NAMALWA (cell line): Measurements from ENCODE around the gene ATF7IP2.
"Not testable (repeated sequence)": the region's sequence is repeated elsewhere in the genome, so short reads cannot be mapped to it uniquely, and the experiment has no call there.

Experiments used
- DNase-seq: peaks from one replicate; pipeline ENCODE4 v3.0.0-alpha.2; 2015; ENCODE audit warnings: low spot score

Gene ATF7IP2

DNA sequence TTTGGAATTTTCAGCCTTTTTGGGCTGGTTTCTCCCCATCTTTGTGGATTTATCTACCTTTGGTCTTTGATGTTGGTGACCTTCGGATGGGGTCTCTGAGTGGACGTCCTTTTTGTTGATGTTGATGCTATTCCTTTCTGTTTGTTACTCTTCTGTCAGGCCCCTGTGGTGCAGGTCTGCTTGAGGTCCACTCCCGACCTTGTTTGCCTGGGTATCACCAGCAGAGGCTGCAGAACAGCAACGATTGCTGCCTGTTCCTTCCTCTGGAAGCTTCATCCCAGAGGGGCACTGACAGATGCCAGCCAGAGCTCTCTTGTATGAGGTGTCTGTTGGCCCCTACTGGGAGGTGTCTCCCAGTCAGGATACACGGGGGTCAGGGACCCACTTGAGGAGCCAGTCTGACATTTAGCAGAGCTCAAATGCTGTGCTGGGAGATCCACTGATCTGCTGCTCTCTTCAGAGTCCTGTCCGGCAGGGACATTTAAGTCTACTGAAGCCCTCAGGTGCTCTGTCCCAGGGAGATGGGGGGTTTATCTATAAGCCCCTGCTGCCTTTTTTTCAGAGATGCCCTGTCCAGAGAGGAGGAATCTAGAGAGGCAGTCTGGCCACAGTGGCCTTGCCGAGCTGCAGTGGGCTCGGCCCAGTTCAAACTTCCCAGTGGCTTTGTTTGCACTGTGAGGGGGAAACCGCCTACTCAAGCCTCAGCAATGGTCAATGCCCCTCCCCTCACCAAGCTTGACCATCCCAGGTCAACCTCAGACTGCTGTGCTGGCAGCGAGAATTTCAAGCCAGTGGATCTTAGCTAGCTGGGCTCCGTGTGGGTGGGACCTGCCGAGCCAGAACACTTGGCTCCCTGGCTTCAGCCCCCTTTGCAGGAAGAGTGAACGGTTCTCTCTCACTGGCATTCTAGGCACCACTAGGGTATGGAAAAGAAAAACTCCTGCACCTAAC is 66.6 kb downstream of the ATF7IP2 start:
- not testable (repeated sequence) for DNase-seq

DNA sequence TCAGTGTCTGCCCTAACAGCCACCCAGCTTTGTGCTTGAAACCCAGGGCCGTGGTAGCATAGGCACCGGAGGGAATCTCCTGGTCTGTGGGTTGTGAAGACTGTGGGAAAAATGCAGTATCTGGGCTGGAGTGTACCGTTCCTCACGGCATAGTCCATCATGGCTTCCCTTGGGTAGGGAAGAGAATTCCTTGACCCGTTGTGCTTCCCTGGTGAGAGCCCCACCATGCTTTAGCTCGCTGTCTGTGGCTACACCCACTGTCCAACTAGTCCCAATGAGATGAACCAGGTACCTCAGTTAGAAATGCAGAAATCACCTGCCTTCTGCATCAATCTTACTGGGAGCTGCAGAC is 67.3 kb downstream of the ATF7IP2 start:
- DNase-seq: no peak

GRCh38 chr16:10465821-10466220 is 80.0 kb downstream of the ATF7IP2 start:
- no peak for DNase-seq

GRCh38 chr16:10466313-10466712 is 80.5 kb downstream of the ATF7IP2 start:
- no peak for DNase-seq

- no peak for DNase-seq
Measured at GRCh38 chr16:10466861-10467260, 81.0 kb downstream of the ATF7IP2 start.

GRCh38 chr16:10476636-10477035 is 90.8 kb downstream of the ATF7IP2 start:
- DNase-seq: not testable (repeated sequence)

DNA sequence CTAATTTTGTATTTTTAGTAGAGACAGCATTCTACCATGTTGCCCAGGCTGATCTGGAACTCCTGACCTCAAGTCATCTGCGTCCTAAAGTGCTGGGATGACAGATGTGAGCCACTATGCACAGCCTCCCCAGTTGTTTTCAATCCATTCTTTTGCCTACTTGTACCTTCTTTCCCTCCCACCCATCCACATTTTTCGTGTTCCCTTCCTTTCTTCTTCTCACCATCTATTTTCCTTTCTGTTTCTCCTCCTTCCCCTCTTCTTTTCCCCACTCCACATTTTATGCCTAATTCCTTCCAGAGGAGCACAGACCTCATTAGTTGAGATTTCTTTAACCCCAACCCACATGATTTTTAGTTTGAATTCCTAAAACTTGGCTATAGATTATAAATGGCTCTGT is 94.3 kb downstream of the ATF7IP2 start:
- DNase-seq: no peak

GRCh38 chr16:10485159-10485558 is 99.3 kb downstream of the ATF7IP2 start:
- DNase-seq: no peak

DNA sequence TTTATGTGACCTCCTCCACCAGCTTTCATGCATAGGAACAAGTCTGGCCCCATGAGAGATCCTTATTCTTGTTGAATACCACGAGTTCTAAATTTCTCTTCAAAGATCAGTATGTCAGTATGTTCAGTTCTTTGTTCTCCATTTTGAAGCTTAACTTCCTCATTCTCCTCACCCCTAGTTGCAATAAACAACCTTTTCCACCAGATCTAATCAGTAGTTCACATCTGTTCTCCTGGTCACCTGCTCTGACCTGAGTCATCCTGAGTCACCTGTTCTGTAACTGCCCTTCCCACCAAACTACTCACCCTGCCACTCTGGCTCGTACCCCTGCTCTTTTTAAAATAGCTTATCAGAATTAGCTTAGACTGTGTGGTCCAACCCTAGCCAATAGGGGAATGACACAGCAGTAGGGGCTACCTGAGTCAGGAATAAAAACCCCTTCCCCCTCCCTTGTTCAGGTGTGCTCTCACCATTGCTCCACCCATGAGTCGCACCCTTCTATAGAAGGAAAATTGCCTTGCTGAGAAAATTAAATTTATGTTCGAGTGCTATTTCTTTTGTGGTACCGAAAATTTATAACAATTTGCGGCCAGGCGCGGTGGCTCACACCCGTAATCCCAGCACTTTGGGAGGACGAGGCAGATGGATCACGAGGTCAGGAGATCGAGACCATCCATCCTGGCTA is 100.0 kb downstream of the ATF7IP2 start:
- DNase-seq: peak; percentile 12

GRCh38 chr16:10490141-10490540 is 104.3 kb downstream of the ATF7IP2 start:
- DNase-seq: no peak

DNA sequence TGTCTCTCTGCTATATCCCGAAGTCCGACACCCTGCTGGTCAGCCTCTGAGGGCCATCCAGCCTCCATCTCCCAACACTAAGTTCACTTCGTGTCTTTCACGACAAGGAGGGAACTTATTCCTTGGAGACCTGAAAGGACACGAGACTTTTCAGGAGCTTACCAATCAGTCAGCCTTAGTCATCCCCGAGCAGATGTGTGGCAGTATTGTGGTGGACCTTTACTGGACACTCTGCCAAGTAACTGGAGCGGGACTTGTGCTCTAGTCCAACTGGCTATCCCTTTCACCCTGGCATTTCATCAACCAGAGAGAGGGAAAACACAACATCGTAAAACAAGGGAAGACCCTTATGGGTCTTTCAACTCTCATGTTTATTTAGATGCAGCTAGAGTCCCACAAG is 107.4 kb downstream of the ATF7IP2 start:
- DNase-seq: no peak

- DNase-seq: no peak
Measured at GRCh38 chr16:10494343-10495030, 108.6 kb downstream of the ATF7IP2 start.

DNA sequence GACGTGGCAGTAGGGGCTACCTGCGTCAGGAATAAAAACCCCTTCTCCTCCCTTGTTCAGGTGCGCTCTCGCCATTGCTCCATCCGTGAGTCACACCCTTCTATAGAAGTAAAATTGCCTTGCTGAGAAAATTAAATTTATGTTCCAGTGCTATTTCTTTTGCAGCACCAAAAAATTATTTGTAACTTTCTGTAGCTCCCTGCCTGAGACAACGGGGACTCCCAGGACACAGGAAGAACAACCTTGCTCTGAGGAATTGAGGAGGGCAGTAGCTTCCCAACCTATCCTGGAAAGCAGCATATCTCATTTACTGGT is 109.1 kb downstream of the ATF7IP2 start:
- no peak for DNase-seq

DNA sequence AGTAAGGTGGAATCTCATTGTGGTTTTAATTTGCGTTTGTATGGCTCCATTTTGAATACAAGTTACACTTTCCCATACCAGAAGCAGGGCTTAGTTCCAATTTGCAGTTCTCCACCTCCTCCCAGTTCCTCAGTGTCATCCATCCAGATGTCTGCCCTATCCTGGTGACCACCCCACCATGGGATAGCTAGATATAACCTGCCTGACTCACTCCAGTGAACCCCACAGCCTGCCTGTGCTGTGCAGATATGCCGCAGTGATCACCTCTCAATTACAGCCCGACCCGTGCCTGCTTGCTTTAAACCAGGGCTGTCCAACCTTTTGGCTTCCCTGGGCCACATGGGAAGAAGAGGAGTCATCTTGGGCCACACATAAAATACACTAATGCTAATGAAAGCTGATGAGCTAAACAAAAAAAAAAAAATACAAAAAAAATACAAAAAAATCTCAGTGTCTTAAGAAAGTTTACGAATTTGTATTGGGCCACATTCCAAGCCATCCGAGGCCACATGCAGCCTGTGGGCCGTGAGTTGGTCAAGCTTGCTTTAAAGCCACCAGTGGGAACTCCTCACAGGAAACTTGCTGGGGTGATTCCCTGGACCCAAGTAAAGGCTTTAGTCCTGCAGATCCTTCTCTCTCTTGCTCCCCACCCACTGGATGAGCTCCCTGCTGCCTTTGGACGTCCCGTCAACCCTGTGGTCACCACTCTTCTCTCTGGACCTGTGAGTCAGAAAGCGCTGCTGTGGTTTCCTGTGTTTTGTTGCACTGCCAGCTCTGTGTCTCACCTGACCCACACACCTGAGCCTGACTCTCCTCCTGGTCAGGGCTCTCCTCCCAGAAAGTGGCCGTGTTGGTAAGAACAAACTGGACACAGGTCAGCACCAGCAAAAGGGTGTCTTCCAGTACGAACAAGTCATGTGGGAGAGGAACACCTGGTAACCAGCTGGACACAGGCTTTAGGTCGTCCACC is 111.6 kb downstream of the ATF7IP2 start:
- DNase-seq: no peak

GRCh38 chr16:10500582-10500981 is 114.7 kb downstream of the ATF7IP2 start:
- DNase-seq: no peak

GRCh38 chr16:10501016-10501607 is 115.3 kb downstream of the ATF7IP2 start:
- DNase-seq: peak; percentile 64

DNA sequence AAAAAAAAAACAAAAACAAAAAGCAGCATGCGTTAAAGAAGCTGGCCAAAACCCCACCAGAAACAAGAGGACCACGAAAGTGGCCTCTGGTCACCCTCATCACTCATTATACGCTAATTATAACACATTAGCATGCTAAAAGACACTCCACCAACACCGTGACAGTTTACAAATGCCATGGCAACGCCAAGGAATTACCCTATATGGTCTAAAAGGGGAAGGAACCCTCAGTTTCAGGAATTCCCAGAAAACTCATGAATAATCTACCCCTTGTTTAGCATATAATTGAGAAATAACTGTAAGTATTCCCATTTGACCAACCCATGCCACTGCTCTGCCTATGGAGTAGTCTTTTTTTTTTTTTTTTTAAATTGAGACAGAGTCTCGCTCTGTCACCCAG is 116.9 kb downstream of the ATF7IP2 start:
- DNase-seq: no peak

DNA sequence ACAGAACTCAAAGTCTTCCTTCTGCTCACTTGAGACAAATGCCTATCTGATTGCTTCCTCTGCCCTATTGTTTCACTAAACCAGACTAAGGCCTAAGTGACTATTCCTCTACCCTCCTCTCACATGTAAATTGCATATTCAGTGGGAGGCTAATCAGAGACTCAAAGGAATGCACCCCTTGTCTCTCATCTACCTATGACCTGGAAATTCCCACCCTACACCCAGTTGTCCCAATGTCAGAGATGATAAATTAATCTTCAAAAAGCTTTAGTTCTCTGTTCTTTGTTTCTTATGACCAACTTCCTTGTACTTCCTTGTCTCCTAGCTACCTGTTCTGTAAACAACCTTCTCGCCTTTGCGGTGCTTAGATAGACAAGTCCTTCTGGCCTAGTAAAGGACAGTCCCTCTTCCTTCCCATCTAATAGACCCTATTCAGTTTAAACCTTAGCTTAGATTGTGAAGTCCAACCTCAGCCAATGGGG is 118.6 kb downstream of the ATF7IP2 start:
- DNase-seq: no peak

DNA sequence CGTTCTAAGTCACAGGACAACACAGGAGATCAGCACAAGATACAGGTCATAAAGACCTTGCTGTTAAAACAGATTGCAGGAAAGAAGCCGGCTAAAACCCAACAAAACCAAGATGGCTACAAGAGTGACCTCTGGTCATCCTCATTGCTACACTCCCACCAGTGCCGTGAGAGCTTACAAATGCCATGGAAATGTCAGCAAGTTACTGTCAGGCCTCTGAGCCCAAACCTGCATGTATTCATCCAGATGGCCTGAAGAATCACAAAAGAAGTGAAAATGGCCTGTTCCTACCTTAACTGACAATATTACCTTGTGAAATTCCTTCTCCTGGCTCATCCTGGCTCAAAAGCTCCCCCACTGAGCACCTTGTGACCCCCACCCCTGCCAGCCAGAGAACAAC is 119.4 kb downstream of the ATF7IP2 start:
- not testable (repeated sequence) for DNase-seq

- DNase-seq: peak; percentile 87
Measured at GRCh38 chr16:10509534-10510025, 123.7 kb downstream of the ATF7IP2 start.

DNA sequence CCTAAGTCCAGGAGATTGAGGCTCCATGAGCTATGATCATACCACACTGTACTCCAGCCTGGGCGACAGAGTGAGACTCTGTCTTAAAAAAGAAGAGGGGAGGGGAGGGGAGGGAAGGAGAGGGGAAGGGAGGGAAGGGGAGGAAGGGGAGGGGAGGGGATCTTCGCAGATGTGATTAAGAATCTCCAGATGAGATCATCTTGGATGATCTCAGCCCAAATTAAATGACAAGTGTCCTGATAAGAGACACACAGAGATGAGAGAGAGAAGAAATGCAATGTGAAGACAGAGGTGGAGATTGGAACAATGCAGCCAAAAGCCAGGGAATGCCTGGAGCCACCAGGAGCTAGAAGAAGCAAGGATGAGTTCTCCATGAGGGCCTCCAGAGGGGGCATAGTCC is 124.4 kb downstream of the ATF7IP2 start:
- no peak for DNase-seq
